H1 (cell line): ENCODE data around the gene TSPAN8. TPM values are rescaled to one million over a fixed set of nuclear protein-coding genes. Genes with fewer than 3 reads are reported as not detected.

Experiments
- CTCF ChIA-PET: fragments of 300-600 bp; sonication (Branson Sonifier 250); formaldehyde crosslinking; loops from one replicate; lab custom pipeline; 2021; ENCODE audit not compliant: partially characterized antibody; lab: Charles Lee
- POLR2A ChIA-PET: fragments of 300-600 bp; sonication (Branson Sonifier 250); formaldehyde crosslinking; loops from one replicate; lab custom pipeline; 2021; ENCODE audit warnings: inconsistent platforms; ENCODE audit not compliant: partially characterized antibody; lab: Charles Lee
- DNase-seq, 2 experiments: peaks; one replicate each; pipeline versions ENCODE4 v3.0.0 to v3.0.0-alpha.2; 2010 to 2022; ENCODE audit warnings: low spot score in 2 of 2, low read depth in 1 of 2, mixed read lengths in 1 of 2
- FAIRE-seq: peaks from 2 replicates; lab custom pipeline; 2011; peaks lifted over from hg19 to GRCh38; lab: Jason Lieb, UNC
- H2AFZ ChIP-seq: 2 replicates; pipeline ENCODE4 v1.8.1; 2012; ENCODE audit warnings: low read length, inconsistent platforms
- H2AK5ac ChIP-seq: 2 replicates; pipeline ENCODE4 v1.6.1; 2013; ENCODE audit warnings: low read depth, low read length
- H2BK120ac ChIP-seq: replicated peaks from 2 replicates; pipeline ENCODE3; 2013; ENCODE audit warnings: low read depth, low read length, inconsistent platforms
- H2BK12ac ChIP-seq: 2 replicates; pipeline ENCODE4 v1.6.1; 2013; ENCODE audit warnings: low read depth, low read length
- H2BK15ac ChIP-seq: 2 replicates; pipeline ENCODE4 v1.6.1; 2013; ENCODE audit warnings: low read length
- H2BK20ac ChIP-seq: 2 replicates; pipeline ENCODE4 v1.6.1; 2013; ENCODE audit warnings: low read length
- H2BK5ac ChIP-seq: 2 replicates; pipeline ENCODE4 v1.6.1; 2013; ENCODE audit warnings: low read depth, low read length
- H3K14ac ChIP-seq: 2 replicates; pipeline ENCODE4 v1.6.1; 2013; ENCODE audit warnings: inconsistent platforms; ENCODE audit not compliant: insufficient read length
- H3K18ac ChIP-seq: 2 replicates; pipeline ENCODE4 v1.6.1; 2013; ENCODE audit warnings: low read length; ENCODE audit errors: extremely low read depth
- H3K23ac ChIP-seq: 2 replicates; pipeline ENCODE4 v1.6.1; 2013; ENCODE audit warnings: inconsistent platforms; ENCODE audit not compliant: insufficient read length
- H3K23me2 ChIP-seq: 2 replicates; pipeline ENCODE4 v1.6.1; 2013; ENCODE audit warnings: low read depth, low read length
- H3K27ac ChIP-seq: 2 replicates; pipeline ENCODE4 v1.6.1; 2011; ENCODE audit warnings: low read depth, low read length, inconsistent platforms
- H3K27me3 ChIP-seq, 4 experiments: replicated peaks in 1 of 4; 1 replicate in 1 of 4; 2 replicates in 3 of 4; pipeline versions ENCODE4 v1.6.1 to v1.8.1; 2011 to 2013; ENCODE audit warnings: low read length in 3 of 4, mild to moderate bottlenecking in 3 of 4, inconsistent platforms in 2 of 4, mixed read lengths in 2 of 4, moderate library complexity in 1 of 4; ENCODE audit not compliant: control insufficient read depth in 3 of 4, insufficient read depth in 3 of 4; ENCODE audit errors: extremely low read depth in 1 of 4
- H3K36me3 ChIP-seq, 4 experiments: 2 replicates each; pipeline versions ENCODE4 v1.6.1 to v1.8.1; 2011 to 2013; ENCODE audit warnings: mild to moderate bottlenecking in 4 of 4, low read length in 3 of 4, moderate library complexity in 2 of 4, control low read depth in 1 of 4, inconsistent platforms in 1 of 4; ENCODE audit not compliant: insufficient read depth in 4 of 4, control insufficient read depth in 2 of 4
- H3K4ac ChIP-seq: replicated peaks from 2 replicates; pipeline ENCODE3; 2013; ENCODE audit warnings: low read length, low read depth, mixed read lengths, inconsistent platforms; ENCODE audit not compliant: insufficient read length
- H3K4me1 ChIP-seq, 4 experiments: replicated peaks in 1 of 4; 1 replicate in 1 of 4; 2 replicates in 3 of 4; pipeline versions ENCODE4 v1.6.1 to v1.8.1; 2011 to 2013; ENCODE audit warnings: low read length in 3 of 4, inconsistent platforms in 2 of 4, mixed read lengths in 1 of 4; ENCODE audit not compliant: insufficient read depth in 4 of 4, control insufficient read depth in 3 of 4
- H3K4me2 ChIP-seq, 2 experiments: 2 replicates each; pipeline versions ENCODE4 v1.6.1 to v1.8.1; 2011 to 2013; ENCODE audit warnings: low read depth in 2 of 2, low read length in 2 of 2, control low read depth in 1 of 2, inconsistent platforms in 1 of 2, mild to moderate bottlenecking in 1 of 2; ENCODE audit not compliant: insufficient read depth in 1 of 2
- H3K4me3 ChIP-seq, 4 experiments: fragments of 200-600, 300-600 bp in 1 of 4; sonication (generic), shearing (Covaris generic), sonication (Bioruptor Twin) in 1 of 4; 2 replicates each; pipeline versions ENCODE4 v1.5.1 to v1.8.1; 2011 to 2016; ENCODE audit warnings: low read length in 4 of 4, low read depth in 3 of 4, control low read depth in 2 of 4, inconsistent platforms in 2 of 4, mild to moderate bottlenecking in 2 of 4, mixed read lengths in 1 of 4, moderate library complexity in 1 of 4; ENCODE audit not compliant: insufficient read depth in 2 of 4; ENCODE audit errors: extremely low read depth in 1 of 4
- H3K56ac ChIP-seq: replicated peaks from 2 replicates; pipeline ENCODE3; 2013; ENCODE audit warnings: low read depth, mild to moderate bottlenecking, mixed read lengths, low read length, inconsistent platforms; ENCODE audit not compliant: insufficient read length
- H3K79me1 ChIP-seq: 2 replicates; pipeline ENCODE4 v1.6.1; 2013; ENCODE audit warnings: low read depth, low read length, control low read depth
- H3K79me2 ChIP-seq, 2 experiments: 2 replicates each; pipeline versions ENCODE4 v1.6.1 to v1.8.1; 2012 to 2013; ENCODE audit warnings: low read length in 2 of 2, mild to moderate bottlenecking in 2 of 2, inconsistent platforms in 1 of 2; ENCODE audit not compliant: insufficient read depth in 2 of 2, control insufficient read depth in 1 of 2
- H3K9ac ChIP-seq, 4 experiments: replicated peaks in 1 of 4; 1 replicate in 1 of 4; 2 replicates in 3 of 4; pipeline versions ENCODE4 v1.6.1 to v1.8.1; 2011 to 2013; ENCODE audit warnings: low read depth in 3 of 4, low read length in 3 of 4, control low read depth in 2 of 4, mild to moderate bottlenecking in 2 of 4, moderate library complexity in 2 of 4, inconsistent platforms in 1 of 4; ENCODE audit errors: extremely low read depth in 1 of 4
- H3K9me3 ChIP-seq, 2 experiments: 2 replicates each; pipeline versions ENCODE4 v1.6.1 to v1.8.1; 2012 to 2013; ENCODE audit warnings: mild to moderate bottlenecking in 2 of 2, moderate library complexity in 2 of 2, control low read depth in 1 of 2, inconsistent platforms in 1 of 2, low read depth in 1 of 2, low read length in 1 of 2, mixed read lengths in 1 of 2; ENCODE audit not compliant: insufficient read depth in 2 of 2
- H4K20me1 ChIP-seq, 2 experiments: replicated peaks in 1 of 2; 2 replicates each; pipeline versions ENCODE3 to v1.8.1; 2011 to 2013; ENCODE audit warnings: inconsistent platforms in 2 of 2, low read length in 2 of 2, mild to moderate bottlenecking in 1 of 2; ENCODE audit not compliant: insufficient read depth in 2 of 2, control insufficient read depth in 1 of 2
- H4K5ac ChIP-seq: 2 replicates; pipeline ENCODE4 v1.6.1; 2013; ENCODE audit warnings: low read length, low read depth, mixed read lengths, inconsistent platforms; ENCODE audit not compliant: insufficient read length
- H4K8ac ChIP-seq: 2 replicates; pipeline ENCODE4 v1.8.0; 2013; ENCODE audit warnings: mild to moderate bottlenecking, moderate library complexity, low read length, inconsistent platforms; ENCODE audit not compliant: insufficient read depth; ENCODE audit errors: extremely low read depth
- H4K91ac ChIP-seq: replicated peaks from 2 replicates; pipeline ENCODE3; 2013; ENCODE audit warnings: low read length, mixed read lengths, inconsistent platforms; ENCODE audit not compliant: insufficient read length
- BACH1 ChIP-seq: IDR thresholded peaks from 2 replicates; pipeline ENCODE4 v1.6.1; 2012; ENCODE audit warnings: low read length, improper control_type of control experiment
- CHD2 ChIP-seq: IDR thresholded peaks from 2 replicates; pipeline ENCODE4 v1.6.1; 2012; ENCODE audit warnings: low read length, improper control_type of control experiment
- KDM1A ChIP-seq: fragments of 200-600, 300-600 bp; sonication (generic); IDR thresholded peaks from 2 replicates; pipeline ENCODE4 v1.7.1; 2016; ENCODE audit warnings: mild to moderate bottlenecking, low read length, borderline replicate concordance
- KDM5A ChIP-seq: fragments of 200-600 bp; IDR thresholded peaks from 2 replicates; pipeline ENCODE4 v1.7.1; 2012; ENCODE audit warnings: mild to moderate bottlenecking, low read length, inconsistent platforms, mixed read lengths
- NANOG ChIP-seq: IDR thresholded peaks from 2 replicates; pipeline ENCODE4 v1.6.1; 2011; ENCODE audit warnings: low read length, low read depth, mild to moderate bottlenecking, inconsistent platforms; ENCODE audit not compliant: insufficient read depth, poor library complexity, severe bottlenecking
- RNF2 ChIP-seq: fragments of 200-900, 300-1000 bp; sonication (generic); IDR thresholded peaks from 2 replicates; pipeline ENCODE4 v1.7.1; 2016; ENCODE audit warnings: borderline replicate concordance, low read depth, mild to moderate bottlenecking, antibody characterized with exemption, low read length; ENCODE audit not compliant: poor library complexity, severe bottlenecking; ENCODE audit errors: missing control alignments
- SRF ChIP-seq: IDR thresholded peaks from 2 replicates; pipeline ENCODE4 v1.6.1; 2011; ENCODE audit warnings: mild to moderate bottlenecking, low read depth, low read length, moderate library complexity
- TAF1 ChIP-seq: IDR thresholded peaks from 2 replicates; pipeline ENCODE4 v1.6.1; 2011; ENCODE audit warnings: mild to moderate bottlenecking, low read depth, low read length
- YY1 ChIP-seq: IDR thresholded peaks from 2 replicates; pipeline ENCODE4 v1.6.1; 2011; ENCODE audit warnings: low read depth, mild to moderate bottlenecking, low read length
- WGBS, 2 experiments: shearing (Covaris generic) in 1 of 2; methylation state at CpG; one replicate each; pipeline versions ENCODE4 v1.1.6 to v1.1.7; 2013 to 2015; ENCODE audit warnings: low lambda C conversion rate in 2 of 2, mixed read lengths in 2 of 2, inconsistent platforms in 1 of 2, low coverage in 1 of 2, missing lambda C conversion rate in 1 of 2; ENCODE audit not compliant: insufficient replicate concordance in 2 of 2, insufficient coverage in 1 of 2, insufficient read length in 1 of 2; ENCODE audit errors: extremely low coverage in 1 of 2, missing lambda C conversion rate in 1 of 2; 5-methylcytosine and 5-hydroxymethylcytosine counted together
- polyA plus RNA-seq, 7 experiments: library from polyadenylated mRNA; depleted of rRNA in 3 of 7; stranded (reverse) in 5 of 7; unstranded in 2 of 7; fragments of >200 nt in 5 of 7; fragments of 200-250 nt in 2 of 7; gene quantifications; 1 replicate in 5 of 7; 2 replicates in 1 of 7; 4 replicates in 1 of 7; pipeline versions ENCODE4 v1.2.1 to v1.2.3, GENCODE V29; 2011 to 2013; ENCODE audit warnings: missing spikeins in 2 of 7, mixed read lengths in 2 of 7
- total RNA-seq: library from RNA; stranded (reverse); fragmentation: NEBNext Ultra II Directional; extraction: Animal tissue kit (Norgen Biotek cat#: 25700); gene quantifications from 2 replicates; pipeline ENCODE4 v1.2.1, GENCODE V29; 2021
- TF ChIP-seq, protein P1 (sequence below): IDR thresholded peaks from 2 replicates; pipeline ENCODE4 v1.6.1; 2012; ENCODE audit warnings: inconsistent platforms
- TF ChIP-seq, protein P2 (sequence below): IDR thresholded peaks from 2 replicates; pipeline ENCODE4 v1.6.1; 2011; ENCODE audit warnings: low read depth, mild to moderate bottlenecking, low read length; ENCODE audit not compliant: insufficient read depth

The TSPAN8 gene
- total and polyA plus RNA-seq, 2 of the 8 experiments (the other 6 are each of a cell fraction or from before 2014, with no cell fraction given): not detected

DNA sequence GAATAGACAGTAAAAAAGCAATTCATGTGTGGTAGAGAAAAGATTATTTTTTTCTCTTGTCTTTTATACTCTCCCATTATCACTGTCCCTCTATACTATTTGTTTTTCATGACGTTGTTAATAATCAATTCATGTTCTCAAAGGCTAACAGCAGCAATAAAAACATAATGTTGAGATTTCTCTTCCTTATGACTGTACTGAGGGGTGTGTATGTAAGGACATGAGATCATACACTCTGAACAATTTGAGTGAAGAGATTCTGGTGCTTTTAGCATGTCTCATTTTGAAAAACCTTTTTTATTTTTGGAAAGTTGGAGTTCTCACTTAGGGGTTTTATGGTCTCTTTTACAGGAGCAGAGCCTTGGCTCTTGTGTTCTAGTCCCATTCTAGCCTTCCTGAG lies 3.8 kb upstream of the TSPAN8 start:
- Histone ChIP-seq H3K9ac (no peak overlapping the region), H2BK12ac (no peak overlapping the region), H3K79me1 (no peaks in the 10 kb centered on the region), H2AK5ac (no peak overlapping the region), H2BK20ac (no peak overlapping the region), H2BK15ac (no peak overlapping the region), H3K18ac (no peak overlapping the region), H3K79me2 (no peaks in the 10 kb centered on the region), H3K56ac (no peak overlapping the region), H3K36me3 (peaks cover 0 to 4% (median 0%) of the 10 kb centered on the region in 4 experiments; a peak in 2 of 8 replicates), H3K4me2 (no peak overlapping the region), H3K4ac (no peak overlapping the region), H3K9me3 (peaks cover 0 to 7% of the 10 kb centered on the region in 2 experiments; a peak in 1 of 4 replicates), H3K27ac (no peak overlapping the region), H3K23ac (no peak overlapping the region), H4K5ac (no peak overlapping the region), H2BK5ac (no peak overlapping the region), H3K4me3 (no peak overlapping the region), H3K4me1 (no peaks in the 10 kb centered on the region), H4K20me1 (no peaks in the 10 kb centered on the region), H4K8ac (no peak overlapping the region), H3K14ac (no peak overlapping the region), H2BK120ac (no peak overlapping the region), H3K23me2 (no peaks in the 10 kb centered on the region), H3K27me3 (no peaks in the 10 kb centered on the region), H2AFZ (no peak overlapping the region), H4K91ac (no peak overlapping the region)
- WGBS, 2 experiments: 100% methylated on average over 1 of the region's 1 CpG; no CpG with 5 or more reads in 1 of the 2 experiments
- CTCF ChIA-PET: no interaction called here
- POLR2A ChIA-PET: no interaction called here
- FAIRE-seq (no peak), DNase-seq (no peak)
- no peak for TF ChIP-seq RNF2
- no peak for TF ChIP-seq CHD2
- TF ChIP-seq YY1: no peak
- TF ChIP-seq SRF: no peak
- TF ChIP-seq BACH1: no peak
- TF ChIP-seq, protein P1, sequence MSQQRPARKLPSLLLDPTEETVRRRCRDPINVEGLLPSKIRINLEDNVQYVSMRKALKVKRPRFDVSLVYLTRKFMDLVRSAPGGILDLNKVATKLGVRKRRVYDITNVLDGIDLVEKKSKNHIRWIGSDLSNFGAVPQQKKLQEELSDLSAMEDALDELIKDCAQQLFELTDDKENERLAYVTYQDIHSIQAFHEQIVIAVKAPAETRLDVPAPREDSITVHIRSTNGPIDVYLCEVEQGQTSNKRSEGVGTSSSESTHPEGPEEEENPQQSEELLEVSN: no peak
- TF ChIP-seq NANOG: no peak
- TF ChIP-seq KDM5A: no peak
- TF ChIP-seq TAF1: no peak
- TF ChIP-seq, protein P2, sequence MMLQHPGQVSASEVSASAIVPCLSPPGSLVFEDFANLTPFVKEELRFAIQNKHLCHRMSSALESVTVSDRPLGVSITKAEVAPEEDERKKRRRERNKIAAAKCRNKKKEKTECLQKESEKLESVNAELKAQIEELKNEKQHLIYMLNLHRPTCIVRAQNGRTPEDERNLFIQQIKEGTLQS: no peak
- TF ChIP-seq KDM1A: no peak
